IPS DF 6.9 (cell line): ENCODE data around the gene BCDIN3D.
A peak's percentile ranks its signal among the peaks of the same experiment; 100 is the strongest.

ENCODE experiments used
- DNase-seq: peaks from one replicate; pipeline ENCODE4 v3.0.0-alpha.2; 2013; ENCODE audit warnings: low read depth, low spot score
- H3K27ac ChIP-seq: one replicate; pipeline ENCODE4 v1.5.1; 2013; ENCODE audit warnings: low read length, control low read depth
- H3K27me3 ChIP-seq: 2 replicates; pipeline ENCODE4 v1.6.1; 2013; ENCODE audit warnings: mild to moderate bottlenecking, low read length; ENCODE audit not compliant: control insufficient read depth, insufficient read depth
- H3K36me3 ChIP-seq: 2 replicates; pipeline ENCODE4 v1.6.1; 2013; ENCODE audit warnings: low read length; ENCODE audit not compliant: control insufficient read depth, insufficient read depth
- H3K4me1 ChIP-seq: 2 replicates; pipeline ENCODE4 v1.6.1; 2013; ENCODE audit warnings: low read length; ENCODE audit not compliant: control insufficient read depth, insufficient read depth
- H3K4me3 ChIP-seq: 2 replicates; pipeline ENCODE4 v1.5.1; 2013; ENCODE audit warnings: mild to moderate bottlenecking, low read length
- H3K9me3 ChIP-seq: 2 replicates; pipeline ENCODE4 v1.6.1; 2013; ENCODE audit warnings: low read length, inconsistent platforms; ENCODE audit not compliant: control insufficient read depth, insufficient read depth
- WGBS: extraction: QIAGEN DNeasy Blood & Tissue Kit; methylation state at CpG from one replicate; pipeline ENCODE4 v1.1.7; 2013; ENCODE audit warnings: mixed read lengths, missing lambda C conversion rate; ENCODE audit not compliant: insufficient read length, insufficient coverage; 5-methylcytosine and 5-hydroxymethylcytosine counted together

The BCDIN3D gene

GRCh38 chr12:49842519-49843352 is at the start of gene BCDIN3D:
BCDIN3D (minus strand) TSS chr12:49843106; CDS start chr12:49843087, 19 bp downstream.
- Histone ChIP-seq H3K4me1 (peaks cover 2% of the 10 kb centered on the region; the same call in 1 of the 2 replicates), H3K27me3 (peaks cover 1% of the 10 kb centered on the region; the same call in 1 of the 2 replicates), H3K36me3 (no peaks in the 10 kb centered on the region), H3K4me3 (peak within 1 kb of the TSS; percentile 55; the same call in 1 of the 2 replicates), H3K27ac (no peak within 1 kb of the TSS), H3K9me3 (no peaks in the 10 kb centered on the region)
- WGBS = no CpG with 5 or more reads among the region's 55 CpGs
- DNase-seq = no peak

- Histone ChIP-seq H3K4me1 (peaks cover 3% of the 10 kb centered on the region), H3K4me3 (no peak overlapping the region), H3K27me3 (no peaks in the 10 kb centered on the region), H3K36me3 (no peaks in the 10 kb centered on the region), H3K27ac (no peak overlapping the region), H3K9me3 (no peaks in the 10 kb centered on the region)
- WGBS = no CpG with 5 or more reads among the region's 10 CpGs
- no peak for DNase-seq
These were observed 49.3 kb upstream of the BCDIN3D start for GRCh38 chr12:49892084-49892731.

GRCh38 chr12:49891476-49891875 is 48.6 kb upstream of the BCDIN3D start:
- H3K27ac ChIP-seq = no peak overlapping the region
- H3K4me3 ChIP-seq = no peak overlapping the region
- no peaks in the 10 kb centered on the region for H3K27me3 ChIP-seq
- no CpG with 5 or more reads among the region's 6 CpGs for WGBS
- H3K36me3 ChIP-seq = no peaks in the 10 kb centered on the region
- peaks cover 3% of the 10 kb centered on the region for H3K4me1 ChIP-seq
- no peaks in the 10 kb centered on the region for H3K9me3 ChIP-seq
- no peak for DNase-seq

GRCh38 chr12:49891012-49891411 is 48.1 kb upstream of the BCDIN3D start:
- H3K9me3 ChIP-seq = no peaks in the 10 kb centered on the region
- peaks cover 3% of the 10 kb centered on the region for H3K4me1 ChIP-seq
- H3K4me3 ChIP-seq = no peak overlapping the region
- no peak for DNase-seq
- no peaks in the 10 kb centered on the region for H3K36me3 ChIP-seq
- H3K27me3 ChIP-seq = no peaks in the 10 kb centered on the region
- H3K27ac ChIP-seq = no peak overlapping the region
- WGBS = no CpG with 5 or more reads among the region's 2 CpGs

- no peak for DNase-seq
- no CpG with 5 or more reads among the region's 4 CpGs for WGBS
- no peak overlapping the region for H3K4me3 ChIP-seq
- H3K4me1 ChIP-seq = peaks cover 3% of the 10 kb centered on the region
- no peaks in the 10 kb centered on the region for H3K36me3 ChIP-seq
- H3K27me3 ChIP-seq = no peaks in the 10 kb centered on the region
- H3K9me3 ChIP-seq = no peaks in the 10 kb centered on the region
- H3K27ac ChIP-seq = no peak overlapping the region
These were observed 47.2 kb upstream of the BCDIN3D start for GRCh38 chr12:49890096-49890461.

GRCh38 chr12:49889361-49890095 is 46.6 kb upstream of the BCDIN3D start:
- no peak overlapping the region for H3K4me3 ChIP-seq
- no peak for DNase-seq
- WGBS = no CpG with 5 or more reads among the region's 10 CpGs
- H3K27ac ChIP-seq = no peak overlapping the region
- no peaks in the 10 kb centered on the region for H3K36me3 ChIP-seq
- H3K4me1 ChIP-seq = peaks cover 3% of the 10 kb centered on the region
- H3K9me3 ChIP-seq = no peaks in the 10 kb centered on the region
- no peaks in the 10 kb centered on the region for H3K27me3 ChIP-seq

GRCh38 chr12:49888461-49889151 is 45.7 kb upstream of the BCDIN3D start:
- WGBS = no CpG with 5 or more reads among the region's 13 CpGs
- DNase-seq = no peak
- H3K27ac ChIP-seq = no peak overlapping the region
- H3K4me1 ChIP-seq = peaks cover 1% of the 10 kb centered on the region
- no peaks in the 10 kb centered on the region for H3K27me3 ChIP-seq
- H3K36me3 ChIP-seq = no peaks in the 10 kb centered on the region
- H3K4me3 ChIP-seq = no peak overlapping the region
- no peaks in the 10 kb centered on the region for H3K9me3 ChIP-seq

- Histone ChIP-seq H3K27ac (no peak overlapping the region), H3K4me1 (peaks cover 4% of the 10 kb centered on the region), H3K36me3 (no peaks in the 10 kb centered on the region), H3K27me3 (no peaks in the 10 kb centered on the region), H3K9me3 (no peaks in the 10 kb centered on the region), H3K4me3 (no peak overlapping the region)
- no CpG with 5 or more reads among the region's 15 CpGs for WGBS
- no peak for DNase-seq
These were observed 44.9 kb upstream of the BCDIN3D start for GRCh38 chr12:49887536-49888401.

- DNase-seq = no peak
- H3K27me3 ChIP-seq = no peaks in the 10 kb centered on the region
- H3K27ac ChIP-seq = no peak overlapping the region
- no CpG with 5 or more reads among the region's 9 CpGs for WGBS
- H3K4me1 ChIP-seq = peaks cover 4% of the 10 kb centered on the region
- H3K4me3 ChIP-seq = no peak overlapping the region
- H3K36me3 ChIP-seq = no peaks in the 10 kb centered on the region
- no peaks in the 10 kb centered on the region for H3K9me3 ChIP-seq
These were observed 44.2 kb upstream of the BCDIN3D start for GRCh38 chr12:49887091-49887490.
